GM12801 (cell line): Measurements from ENCODE around the gene LMO7.

ENCODE experiments used
- CTCF ChIP-seq: IDR thresholded peaks from one replicate; pipeline ENCODE4 v1.5.1; 2011; ENCODE audit warnings: control low read depth; ENCODE audit not compliant: insufficient read length; ENCODE audit errors: extremely low read depth

LMO7 gene

GRCh38 chr13:75825594-75825993 lies 189.5 kb downstream of the LMO7 start:
- no peak for TF ChIP-seq CTCF

DNA sequence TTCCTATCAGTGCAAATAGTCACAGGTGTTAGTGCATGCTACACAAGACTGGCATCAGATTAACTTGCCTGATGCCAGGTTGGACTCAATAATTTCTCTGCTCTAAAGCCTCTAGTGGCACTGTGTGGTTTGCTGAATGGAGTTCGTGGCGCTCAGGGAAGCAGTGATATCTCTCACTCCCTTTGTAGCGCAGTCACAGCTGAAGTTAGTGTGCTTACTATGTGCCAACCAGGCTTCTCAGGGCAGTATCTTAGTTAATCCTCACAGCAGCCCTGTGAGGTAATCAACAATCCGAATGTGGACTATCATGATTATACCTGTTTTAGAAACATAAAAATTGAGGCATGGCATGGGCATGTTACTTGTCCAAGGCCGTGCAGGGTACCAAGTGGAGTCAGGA lies 190.3 kb downstream of the LMO7 start:
- no peak for TF ChIP-seq CTCF

- TF ChIP-seq CTCF = no peak
These were observed 193.7 kb downstream of the LMO7 start for GRCh38 chr13:75829830-75830229.

GRCh38 chr13:75830842-75831241 lies 194.7 kb downstream of the LMO7 start:
- TF ChIP-seq CTCF = no peak

- TF ChIP-seq CTCF = no peak
These were observed 195.3 kb downstream of the LMO7 start for GRCh38 chr13:75831389-75831788.

DNA sequence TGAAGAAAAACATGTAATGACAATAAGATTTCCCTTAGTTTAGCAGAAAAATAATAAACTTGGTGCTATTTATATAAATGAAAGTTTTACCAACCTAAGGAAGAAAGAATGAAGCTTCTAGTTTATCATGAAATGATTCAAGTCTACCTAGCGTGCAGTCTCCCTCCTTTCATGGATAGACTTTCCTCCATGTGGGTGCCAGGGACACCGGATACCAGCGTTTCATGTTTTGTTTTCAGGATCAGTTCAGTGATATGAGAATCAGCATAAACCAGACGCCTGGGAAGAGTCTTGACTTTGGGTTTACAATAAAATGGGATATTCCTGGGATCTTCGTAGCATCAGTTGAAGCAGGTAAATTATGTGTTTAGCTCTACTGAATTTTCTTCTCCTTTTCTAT lies 196.7 kb downstream of the LMO7 start:
- TF ChIP-seq CTCF = no peak

- no peak for TF ChIP-seq CTCF
These were observed 200.3 kb downstream of the LMO7 start for GRCh38 chr13:75836441-75836840.
